GM06990 (cell line): ENCODE results near the gene SOX10.
"Not testable (repeated sequence)": the region's sequence is repeated elsewhere in the genome, so short reads cannot be mapped to it uniquely, and the experiment has no call there.

Source experiments
- DNase-seq: peaks from one replicate; pipeline ENCODE4 v3.0.0-alpha.2; 2011; ENCODE audit not compliant: insufficient read length; ENCODE audit errors: extremely low read depth
- H3K27me3 ChIP-seq: replicated peaks from 2 replicates; pipeline ENCODE4 v1.6.0; 2011; ENCODE audit warnings: low read length; ENCODE audit not compliant: control insufficient read depth, insufficient read depth
- H3K36me3 ChIP-seq: 2 replicates; pipeline ENCODE4 v1.5.1; 2011; ENCODE audit warnings: low read length; ENCODE audit not compliant: control insufficient read depth, insufficient read depth
- H3K4me3 ChIP-seq: replicated peaks from 2 replicates; pipeline ENCODE4 v1.5.1; 2011; ENCODE audit warnings: low read depth, mild to moderate bottlenecking, control low read depth, low read length
- CTCF ChIP-seq: IDR thresholded peaks from 2 replicates; pipeline ENCODE4 v1.5.1; 2011; ENCODE audit warnings: low read length, control low read depth, mild to moderate bottlenecking, inconsistent platforms; ENCODE audit not compliant: insufficient read depth, poor library complexity, severe bottlenecking

Gene SOX10

DNA sequence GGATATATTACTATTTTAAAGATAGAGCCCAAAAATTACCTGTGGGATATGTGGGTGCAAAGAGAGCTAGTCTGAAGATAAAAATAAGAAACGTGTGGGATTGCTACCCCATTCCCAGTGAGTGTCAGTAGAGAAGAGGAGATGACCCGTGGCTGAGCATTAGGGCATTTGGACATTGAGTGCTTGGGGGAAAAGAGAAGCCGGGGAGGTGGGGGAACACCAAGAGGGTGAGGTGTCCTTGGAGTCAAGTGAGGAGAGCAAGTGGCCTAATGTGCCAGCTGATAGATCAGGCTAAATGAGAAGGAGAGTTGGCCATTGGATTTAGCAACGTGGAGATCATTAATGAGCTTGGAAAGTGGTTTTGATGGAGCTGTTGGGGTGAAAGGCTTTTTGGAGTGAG, 29.7 kb downstream of the SOX10 start:
- Histone ChIP-seq H3K27me3 (no peaks in the 10 kb centered on the region), H3K36me3 (peaks cover 10% of the 10 kb centered on the region), H3K4me3 (peak overlapping the region; percentile 93)
- no peak for DNase-seq
- TF ChIP-seq CTCF, result no peak

DNA sequence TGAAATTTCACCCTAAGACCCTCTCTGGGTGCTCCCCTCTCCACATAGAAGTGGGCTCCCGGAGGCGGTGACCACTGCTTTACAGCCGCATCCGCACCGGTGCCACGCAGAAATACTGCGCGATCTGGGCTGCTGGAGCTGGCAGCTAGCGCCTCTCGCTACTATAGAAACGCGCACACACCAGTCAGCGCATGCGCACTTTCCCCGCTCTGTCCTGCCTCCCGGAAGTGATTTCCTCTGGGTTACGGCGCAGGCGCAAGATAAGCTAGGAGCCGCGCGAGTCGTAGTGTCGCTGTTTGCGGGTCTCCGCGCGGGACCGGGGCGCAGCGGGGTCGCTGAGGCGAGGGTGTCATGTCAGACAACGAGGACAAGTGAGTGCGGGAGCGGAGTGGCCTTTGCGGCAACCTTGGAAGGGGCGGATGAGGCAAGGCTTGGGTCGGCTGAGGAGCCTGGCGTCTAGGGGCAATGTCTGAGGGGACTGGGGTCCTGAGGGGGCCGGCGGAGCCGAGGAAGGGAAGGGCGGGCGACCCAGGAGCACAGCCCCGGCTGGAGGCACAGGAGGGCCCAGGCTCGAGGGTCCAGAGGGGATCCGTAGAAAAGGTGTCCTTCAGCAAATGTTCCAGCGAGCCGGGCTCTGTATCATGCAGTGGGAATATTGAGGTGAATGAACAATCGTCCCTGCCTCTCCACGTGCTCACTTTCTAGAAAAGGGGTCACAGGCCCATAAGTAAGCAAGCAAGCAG, 30.7 kb downstream of the SOX10 start, which contains the start of the genes C22orf23 and POLR2F:
Gene C22orf23 (minus strand): TSS at position 165 of the 743 bp plus-strand sequence. CDS start 452 bp downstream, outside the sequence.
Gene POLR2F (plus strand): TSS at position 263 of the 743 bp plus-strand sequence. CDS start 89 bp downstream, at position 352.
- Histone ChIP-seq H3K36me3 (peaks cover 8% of the 10 kb centered on the region), H3K4me3 (peak within 1 kb of the TSS; percentile 93), H3K27me3 (no peaks in the 10 kb centered on the region)
- peak; percentile 88 for DNase-seq
- peak; percentile 10 for TF ChIP-seq CTCF

GRCh38 chr22:37953062-37953436, 31.3 kb downstream of the SOX10 start:
- no peak for DNase-seq

GRCh38 chr22:37952629-37953028, 31.7 kb downstream of the SOX10 start:
- H3K27me3 ChIP-seq, H3K36me3 ChIP-seq, DNase-seq: not testable (repeated sequence)
- peak overlapping the region; percentile 93 for H3K4me3 ChIP-seq

More at GRCh38 chr22:37953062-37953436, 31.3 kb downstream of the SOX10 start:
- Histone ChIP-seq H3K36me3 (peaks cover 8% of the 10 kb centered on the region), H3K27me3 (no peaks in the 10 kb centered on the region), H3K4me3 (peak overlapping the region; percentile 93)
- TF ChIP-seq CTCF, result no peak

DNA sequence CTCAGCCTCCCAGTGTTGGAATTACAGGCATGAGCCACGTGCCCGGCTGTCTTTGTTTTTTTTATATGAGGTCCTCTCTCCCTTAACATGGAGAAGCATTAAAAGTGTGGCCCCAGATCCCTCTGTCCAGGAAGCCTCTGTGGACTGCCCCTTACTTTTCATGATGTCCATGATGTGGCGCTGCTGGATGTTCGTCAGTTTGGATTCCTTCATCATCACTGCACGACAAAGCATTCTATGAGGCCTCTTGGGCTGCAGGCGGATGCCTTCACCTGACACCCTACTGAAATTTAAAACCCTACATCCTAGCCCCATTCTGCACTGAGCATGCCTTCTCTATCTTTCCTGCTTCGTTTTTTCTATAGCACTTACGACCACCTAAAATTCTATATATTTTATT, 33.0 kb downstream of the SOX10 start:
- TF ChIP-seq CTCF, result no peak
- DNase-seq, result no peak
- no peaks in the 10 kb centered on the region for H3K36me3 ChIP-seq
- H3K4me3 ChIP-seq, result no peak overlapping the region
- no peaks in the 10 kb centered on the region for H3K27me3 ChIP-seq

DNA sequence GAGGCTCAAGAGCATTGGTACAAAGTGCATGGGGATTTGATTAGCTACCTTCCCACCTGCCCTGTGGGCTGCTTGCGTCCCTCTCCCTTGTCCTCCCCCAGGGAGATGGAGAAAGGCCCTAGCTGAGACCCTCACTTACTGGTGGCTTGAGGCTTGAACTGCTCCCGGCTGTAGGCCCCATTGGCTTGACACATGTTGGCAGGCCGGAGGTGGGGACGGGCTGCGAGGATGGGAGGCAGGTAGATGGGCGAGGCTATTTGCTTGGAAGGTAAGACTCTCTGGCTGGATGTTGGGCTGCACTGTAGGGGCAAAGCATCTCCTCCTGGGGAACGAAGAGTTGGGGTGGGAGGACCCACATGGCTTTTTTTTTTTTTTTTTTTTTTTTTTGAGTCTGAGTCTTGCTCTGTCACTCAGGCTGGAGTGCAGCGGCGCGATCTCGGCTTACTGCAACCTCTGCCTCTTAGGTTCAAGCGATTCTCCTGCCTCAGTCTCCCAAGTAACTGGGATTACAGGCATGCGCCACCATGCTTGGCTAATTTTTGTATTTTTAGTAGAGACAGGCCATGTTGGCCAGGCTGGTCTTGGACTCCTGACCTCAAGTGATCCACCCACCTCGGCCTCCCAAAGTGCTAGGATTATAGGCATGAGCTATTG, 37.1 kb downstream of the SOX10 start:
- not testable (repeated sequence) for H3K36me3 ChIP-seq, H3K4me3 ChIP-seq, H3K27me3 ChIP-seq, DNase-seq

- not testable (repeated sequence) for DNase-seq, H3K4me3 ChIP-seq, H3K36me3 ChIP-seq, H3K27me3 ChIP-seq
Observed at GRCh38 chr22:37944423-37944822, 39.9 kb downstream of the SOX10 start.
